HG02588 (cell line): Measurements from ENCODE around the gene IFTAP.

Source experiments
- ATAC-seq: cut with Tn5 transposase; IDR thresholded peaks from one replicate; pipeline ENCODE4 v1.9.1; 2021; ENCODE audit warnings: mild to moderate bottlenecking, moderate library complexity; ENCODE audit not compliant: unreplicated experiment

The IFTAP gene

DNA sequence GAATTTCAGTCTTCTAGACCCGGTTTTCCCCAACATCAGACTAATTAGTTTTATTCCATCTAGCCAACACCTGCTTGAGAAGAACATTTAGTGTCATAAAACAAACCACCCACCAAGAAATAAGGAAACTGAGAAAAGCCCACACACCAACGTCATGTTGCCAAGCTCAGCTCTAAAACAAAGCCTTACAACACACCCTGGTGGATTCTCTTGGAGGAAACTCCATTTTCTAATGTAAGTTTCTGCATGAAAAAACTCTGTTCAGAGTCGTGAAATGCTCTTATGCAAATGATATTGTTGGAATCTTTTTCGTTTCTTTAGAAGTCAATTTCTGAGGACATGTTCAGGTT, 108.7 kb downstream of the IFTAP start:
- ATAC-seq: peak; percentile 67
